SIG-M5 (cell line): ENCODE measurements around the gene GRM1.

Experiments
- DNase-seq: peaks from one replicate; lab custom pipeline; 2025; lab: John Stamatoyannopoulos, UW

The GRM1 gene

DNA sequence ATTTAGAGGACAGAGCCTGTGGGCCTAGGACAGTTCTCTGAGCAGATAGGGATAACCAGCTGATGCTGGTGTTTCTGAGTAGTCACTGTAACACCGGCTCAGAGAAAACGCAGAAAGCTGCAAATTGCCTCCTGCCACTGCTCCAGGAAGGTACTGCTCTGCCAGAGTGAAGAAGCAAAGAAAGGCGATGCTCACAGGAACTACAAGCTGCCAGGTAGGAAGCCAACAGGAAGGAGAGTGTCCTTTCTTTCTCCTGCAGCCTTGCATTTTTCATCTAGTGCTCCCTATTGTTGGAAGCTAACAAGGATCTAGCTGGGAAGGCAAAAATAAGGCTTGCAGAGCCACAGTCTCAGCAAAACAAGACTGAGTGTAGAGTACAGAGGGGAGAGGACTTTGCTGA lies 444.1 kb downstream of the GRM1 start:
- no peak for DNase-seq

- no peak for DNase-seq
Measured at GRCh38 chr6:146481527-146481926, 452.7 kb downstream of the GRM1 start.

GRCh38 chr6:146484411-146484810 lies 455.5 kb downstream of the GRM1 start:
- no peak for DNase-seq
